GM12891 (cell line): ENCODE results near the gene PDAP1.
"Not testable (repeated sequence)": the region's sequence is repeated elsewhere in the genome, so short reads cannot be mapped to it uniquely, and the experiment has no call there.

Experiments used
- DNase-seq: peaks from one replicate; pipeline ENCODE4 v3.0.0; 2011; ENCODE audit warnings: low spot score; ENCODE audit not compliant: insufficient read length
- FAIRE-seq: peaks from 2 replicates; lab custom pipeline; 2011; peaks lifted over from hg19 to GRCh38; lab: Jason Lieb, UNC
- PAX5 ChIP-seq: IDR thresholded peaks from 2 replicates; pipeline ENCODE4 v1.6.1; 2011; ENCODE audit warnings: low read length, moderate library complexity, mild to moderate bottlenecking; ENCODE audit not compliant: insufficient read depth, severe bottlenecking
- POLR2A ChIP-seq: IDR thresholded peaks from 2 replicates; pipeline ENCODE4 v1.6.1; 2011; ENCODE audit warnings: low read depth, low read length, control low read depth
- POLR2AphosphoS5 ChIP-seq: IDR thresholded peaks from 2 replicates; pipeline ENCODE4 v1.6.1; 2011; ENCODE audit warnings: low read depth, low read length, control low read depth
- POU2F2 ChIP-seq: IDR thresholded peaks from 2 replicates; pipeline ENCODE4 v1.6.1; 2011; ENCODE audit warnings: low read depth, mild to moderate bottlenecking, control low read depth, low read length, moderate library complexity
- SPI1 ChIP-seq: IDR thresholded peaks from 2 replicates; pipeline ENCODE4 v1.6.1; 2011; ENCODE audit warnings: low read depth, low read length, control low read depth
- TAF1 ChIP-seq: IDR thresholded peaks from 2 replicates; pipeline ENCODE4 v1.6.1; 2011; ENCODE audit warnings: low read depth, low read length, control low read depth

PDAP1 gene

GRCh38 chr7:99387912-99388311, 20.5 kb downstream of the PDAP1 start:
- TF ChIP-seq SPI1 (no peak), PAX5 (no peak), POLR2A (no peak), POLR2AphosphoS5 (no peak), TAF1 (no peak), POU2F2 (no peak)
- DNase-seq: no peak
- FAIRE-seq: no peak

- FAIRE-seq, DNase-seq: not testable (repeated sequence)
These were observed 21.2 kb downstream of the PDAP1 start for GRCh38 chr7:99387239-99387635.

- DNase-seq (no peak), FAIRE-seq (peak; percentile 67)
- TF ChIP-seq PAX5: no peak
- TF ChIP-seq TAF1: no peak
- TF ChIP-seq POU2F2: no peak
- TF ChIP-seq POLR2A: 0 out of 2 replicates have a peak, but pooled peaks have one; percentile 28
- no peak for TF ChIP-seq SPI1
- TF ChIP-seq POLR2AphosphoS5: no peak
These were observed 21.7 kb downstream of the PDAP1 start for GRCh38 chr7:99386584-99387238.

GRCh38 chr7:99385564-99385963, 22.8 kb downstream of the PDAP1 start:
- TF ChIP-seq POLR2AphosphoS5 (no peak), POLR2A (no peak), TAF1 (no peak), PAX5 (no peak), SPI1 (no peak), POU2F2 (no peak)
- no peak for DNase-seq
- no peak for FAIRE-seq

GRCh38 chr7:99384523-99384922, 23.9 kb downstream of the PDAP1 start:
- no peak for TF ChIP-seq POLR2AphosphoS5
- no peak for TF ChIP-seq POLR2A
- no peak for TF ChIP-seq PAX5
- TF ChIP-seq POU2F2: no peak
- FAIRE-seq: no peak
- no peak for DNase-seq

- no peak for FAIRE-seq
- TF ChIP-seq POLR2AphosphoS5 (no peak), POLR2A (no peak), SPI1 (no peak), TAF1 (no peak), PAX5 (no peak), POU2F2 (no peak)
- no peak for DNase-seq
These were observed 24.5 kb downstream of the PDAP1 start for GRCh38 chr7:99383791-99384370.

GRCh38 chr7:99383203-99383602, 25.2 kb downstream of the PDAP1 start:
- FAIRE-seq: no peak
- TF ChIP-seq POU2F2: no peak
- no peak for TF ChIP-seq PAX5
- TF ChIP-seq POLR2AphosphoS5: no peak
- no peak for TF ChIP-seq SPI1
- no peak for TF ChIP-seq POLR2A
- TF ChIP-seq TAF1: no peak

GRCh38 chr7:99381664-99382075, 26.7 kb downstream of the PDAP1 start:
- DNase-seq (no peak), FAIRE-seq (no peak)

More at GRCh38 chr7:99383203-99383602, 25.2 kb downstream of the PDAP1 start:
- DNase-seq: no peak

GRCh38 chr7:99380823-99381663, 27.4 kb downstream of the PDAP1 start:
- peak; percentile 76 for DNase-seq
- peak; percentile 98 for FAIRE-seq
- TF ChIP-seq PAX5: no peak
- TF ChIP-seq SPI1: no peak
- TF ChIP-seq POLR2A: peak; percentile 78
- peak; percentile 74 for TF ChIP-seq TAF1
- TF ChIP-seq POU2F2: no peak; the same call in 1 of the 2 replicates
- peak; percentile 89 for TF ChIP-seq POLR2AphosphoS5

More at GRCh38 chr7:99381664-99382075, 26.7 kb downstream of the PDAP1 start:
- TF ChIP-seq PAX5: no peak
- no peak for TF ChIP-seq POU2F2
- no peak for TF ChIP-seq POLR2AphosphoS5
- TF ChIP-seq POLR2A: no peak
- TF ChIP-seq TAF1: no peak
- no peak for TF ChIP-seq SPI1
